ENCODE results near the gene VPS25.
"Not testable (repeated sequence)": the region's sequence is repeated elsewhere in the genome, so short reads cannot be mapped to it uniquely, and the experiment has no call there.

Gene VPS25

DNA sequence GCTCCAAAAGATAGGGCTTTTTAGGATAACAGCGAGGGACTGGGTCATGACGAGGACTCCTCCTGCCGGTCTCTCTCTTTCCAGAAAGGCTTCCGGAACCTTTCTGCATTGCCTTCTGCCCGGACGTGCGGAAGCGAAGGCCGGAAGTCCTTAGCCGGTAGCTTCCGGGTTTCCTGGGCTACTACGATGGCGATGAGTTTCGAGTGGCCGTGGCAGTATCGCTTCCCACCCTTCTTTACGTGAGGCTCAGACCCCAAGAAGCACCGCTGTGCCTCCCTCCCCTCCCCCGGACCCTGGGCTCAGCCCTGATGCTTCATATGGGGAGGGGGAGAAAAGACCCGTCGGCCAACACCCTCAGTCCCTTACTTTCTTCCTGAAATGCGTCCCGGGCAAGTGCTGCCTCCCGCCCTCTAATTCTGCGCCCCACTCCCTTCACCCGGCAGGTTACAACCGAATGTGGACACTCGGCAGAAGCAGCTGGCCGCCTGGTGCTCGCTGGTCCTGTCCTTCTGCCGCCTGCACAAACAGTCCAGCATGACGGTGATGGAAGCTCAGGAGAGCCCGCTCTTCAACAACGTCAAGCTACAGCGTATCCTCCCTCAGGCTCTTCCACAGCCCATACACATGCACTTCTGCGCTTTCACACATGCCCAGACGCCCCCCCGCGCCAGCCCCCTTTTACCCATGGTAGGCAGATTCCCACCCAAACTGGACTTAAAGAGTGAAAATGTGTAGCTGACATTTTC lies at the start of gene VPS25:
TSS of gene VPS25 (plus strand) at position 160 of the 746 bp plus-strand sequence. CDS start at position 187, 27 bp downstream.
- ChIA-PET CTCF (interaction anchor here (0.6 to 1.5 kb wide), 3 partner anchors 10 to 64 kb away, joined by 3 to 10 read pairs (median 10); no protein-coding TSS in a partner anchor), POLR2A (interaction anchor here (0.6 to 3.6 kb wide), 36 partner anchors 7 to 241 kb away, joined by 3 to 58 read pairs (median 5); partner anchors contain the start of genes BECN1, CNTD1, COA3 and PSMC3IP)
- peak; percentile 86 for DNase-seq (ENCODE audit: extremely low spot score)
- TF ChIP-seq FOXK2 (IDR thresholded peaks at IDR 0.05) = no peak
- TF ChIP-seq ARNT (IDR thresholded peaks at IDR 0.05) = peak; percentile 76
- TF ChIP-seq CTBP1 (IDR thresholded peaks at IDR 0.05; ENCODE audit: borderline replicate concordance) = peak; percentile 94
- TF ChIP-seq HDGF (IDR thresholded peaks at IDR 0.05; ENCODE audit: borderline replicate concordance) = no peak
- TF ChIP-seq SUZ12 (IDR thresholded peaks at IDR 0.05) = no peak
- TF ChIP-seq SP1 (IDR thresholded peaks at IDR 0.05) = no peak
- peak; percentile 91 for TF ChIP-seq ELF4 (IDR thresholded peaks at IDR 0.05)

DNA sequence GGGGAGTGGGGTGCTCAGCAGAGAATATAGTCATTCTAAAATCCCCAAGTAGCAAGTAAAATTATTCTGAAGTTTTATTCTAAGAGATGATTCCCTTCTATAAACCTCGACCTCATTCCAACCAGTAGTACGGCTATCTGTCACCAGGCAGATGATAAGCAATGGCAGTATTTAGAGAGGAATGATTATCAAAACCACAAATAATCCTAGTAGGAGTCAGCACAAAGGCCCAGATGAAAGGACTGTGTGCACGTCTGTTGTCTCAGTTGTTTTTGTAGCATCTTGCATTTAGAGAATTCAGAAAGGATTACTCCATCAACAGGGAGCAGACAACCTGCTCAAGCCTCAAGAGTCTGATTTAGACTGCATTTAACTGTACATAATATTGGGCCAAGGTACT lies 49.6 kb upstream of the VPS25 start:
- ChIA-PET CTCF (no interaction called here), POLR2A (no interaction called here)
- DNase-seq (ENCODE audit: extremely low spot score) = no peak
- TF ChIP-seq SUZ12 (IDR thresholded peaks at IDR 0.05) = no peak
- TF ChIP-seq ARNT (IDR thresholded peaks at IDR 0.05) = no peak
- TF ChIP-seq HDGF (IDR thresholded peaks at IDR 0.05; ENCODE audit: borderline replicate concordance) = no peak
- TF ChIP-seq SP1 (IDR thresholded peaks at IDR 0.05) = no peak
- TF ChIP-seq CTBP1 (IDR thresholded peaks at IDR 0.05; ENCODE audit: borderline replicate concordance) = no peak
- TF ChIP-seq NFRKB (IDR thresholded peaks at IDR 0.05) = no peak

DNA sequence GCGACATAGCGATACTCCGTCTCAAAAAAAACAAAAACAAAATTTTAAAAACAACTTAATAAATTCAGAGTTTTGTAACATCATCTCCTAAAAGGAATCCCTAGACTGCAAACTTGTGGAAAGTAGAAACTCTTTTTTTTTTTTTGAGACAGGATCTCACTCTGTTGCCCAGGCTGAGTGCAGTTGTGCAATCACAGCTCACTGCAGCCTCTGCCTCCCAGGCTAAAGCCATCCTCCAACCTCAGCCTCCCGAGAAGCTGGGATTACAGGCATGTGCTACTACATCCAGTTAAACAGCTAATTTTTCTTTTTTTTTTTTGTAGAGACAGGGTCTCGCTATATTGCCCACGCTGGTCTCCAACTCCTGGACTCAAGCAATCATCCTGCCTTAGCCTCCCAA lies 48.1 kb upstream of the VPS25 start:
- TF ChIP-seq, protein P1, sequence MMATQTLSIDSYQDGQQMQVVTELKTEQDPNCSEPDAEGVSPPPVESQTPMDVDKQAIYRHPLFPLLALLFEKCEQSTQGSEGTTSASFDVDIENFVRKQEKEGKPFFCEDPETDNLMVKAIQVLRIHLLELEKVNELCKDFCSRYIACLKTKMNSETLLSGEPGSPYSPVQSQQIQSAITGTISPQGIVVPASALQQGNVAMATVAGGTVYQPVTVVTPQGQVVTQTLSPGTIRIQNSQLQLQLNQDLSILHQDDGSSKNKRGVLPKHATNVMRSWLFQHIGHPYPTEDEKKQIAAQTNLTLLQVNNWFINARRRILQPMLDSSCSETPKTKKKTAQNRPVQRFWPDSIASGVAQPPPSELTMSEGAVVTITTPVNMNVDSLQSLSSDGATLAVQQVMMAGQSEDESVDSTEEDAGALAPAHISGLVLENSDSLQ (IDR thresholded peaks at IDR 0.05) = no peak
- TF ChIP-seq FOXM1 (IDR thresholded peaks at IDR 0.05; ENCODE audit: borderline replicate concordance) (no peak), NFRKB (IDR thresholded peaks at IDR 0.05) (no peak), FOXK2 (IDR thresholded peaks at IDR 0.05) (no peak), FOXA1 (IDR thresholded peaks at IDR 0.05) (no peak), SP1 (IDR thresholded peaks at IDR 0.05) (no peak), ZNF384 (IDR thresholded peaks at IDR 0.05) (no peak), ELF4 (IDR thresholded peaks at IDR 0.05) (no peak), BHLHE40 (IDR thresholded peaks at IDR 0.05; ENCODE audit: borderline replicate concordance) (no peak), CTBP1 (IDR thresholded peaks at IDR 0.05; ENCODE audit: borderline replicate concordance) (no peak), L3MBTL2 (conservative IDR thresholded peaks at IDR 0.05) (no peak), LEF1 (IDR thresholded peaks at IDR 0.05; ENCODE audit: borderline replicate concordance) (no peak), HDGF (IDR thresholded peaks at IDR 0.05; ENCODE audit: borderline replicate concordance) (no peak), TARDBP (IDR thresholded peaks at IDR 0.05) (no peak), SUZ12 (IDR thresholded peaks at IDR 0.05) (no peak)
- DNase-seq (ENCODE audit: extremely low spot score) = no peak
- POLR2A ChIA-PET = no interaction called here
- CTCF ChIA-PET = interaction anchor here (0.7 to 1.9 kb wide), 2 partner anchors 38 to 107 kb away, joined by 3 to 9 read pairs; no protein-coding TSS in a partner anchor

DNA sequence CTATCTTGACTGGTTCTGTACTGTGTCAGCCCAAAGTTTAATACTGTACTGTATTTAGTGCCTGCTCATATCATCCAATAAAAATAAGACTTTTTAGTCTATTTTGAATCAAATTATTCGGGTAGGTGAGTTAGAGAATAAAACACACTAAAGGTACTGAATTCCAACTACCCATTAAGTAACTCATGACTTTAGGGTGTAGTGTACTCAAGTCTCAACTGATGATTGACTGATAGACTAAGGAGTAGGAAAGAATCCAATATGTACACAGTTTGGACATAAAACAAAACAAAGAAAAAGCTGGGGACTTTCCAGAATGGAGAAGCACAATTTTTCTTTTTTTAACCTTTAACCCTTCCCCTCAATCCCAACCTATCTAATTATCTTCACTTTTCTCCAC lies 32.5 kb upstream of the VPS25 start:
- ChIA-PET POLR2A (interaction anchor here (1.6 kb wide), 1 partner anchor 57 kb away, joined by 3 read pairs; the partner anchor contains the start of gene COA3), CTCF (no interaction called here)
- TF ChIP-seq BHLHE40 (IDR thresholded peaks at IDR 0.05; ENCODE audit: borderline replicate concordance) = no peak
- TF ChIP-seq CTBP1 (IDR thresholded peaks at IDR 0.05; ENCODE audit: borderline replicate concordance) = no peak
- TF ChIP-seq FOXK2 (IDR thresholded peaks at IDR 0.05) = no peak
- TF ChIP-seq ZNF384 (IDR thresholded peaks at IDR 0.05) = no peak
- TF ChIP-seq L3MBTL2 (conservative IDR thresholded peaks at IDR 0.05) = no peak
- TF ChIP-seq ELF4 (IDR thresholded peaks at IDR 0.05) = no peak
- no peak for TF ChIP-seq SUZ12 (IDR thresholded peaks at IDR 0.05)
- no peak for DNase-seq (ENCODE audit: extremely low spot score)

DNA sequence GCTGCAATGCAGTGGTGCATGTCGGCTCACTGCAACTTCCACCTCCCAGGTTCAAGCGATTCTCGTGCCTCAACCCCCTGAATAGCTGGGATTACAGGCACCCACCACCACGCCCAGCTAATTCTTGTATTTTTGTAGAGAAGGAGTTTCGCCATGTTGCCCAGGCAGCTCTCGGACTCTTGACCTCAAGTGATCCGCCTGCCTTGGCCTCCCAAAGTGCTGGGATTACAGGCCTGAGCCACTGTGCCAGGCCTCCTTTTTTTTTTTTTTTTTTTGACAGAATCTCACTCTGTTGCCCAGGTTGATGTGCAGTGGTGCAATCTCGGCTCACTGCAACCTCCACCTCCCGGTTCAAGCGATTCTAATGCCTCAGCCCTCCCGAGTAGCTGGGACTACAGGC lies 30.3 kb upstream of the VPS25 start:
- ChIA-PET POLR2A (interaction anchor here (1.1 to 2.0 kb wide), 5 partner anchors 17 to 206 kb away, joined by 3 to 9 read pairs (median 6); partner anchors contain the start of genes NAGLU and VPS25), CTCF (interaction anchor here (0.6 to 1.0 kb wide), 3 partner anchors 13 to 164 kb away, joined by 3 read pairs; no protein-coding TSS in a partner anchor)
- DNase-seq (ENCODE audit: extremely low spot score) = not testable (repeated sequence)

DNA sequence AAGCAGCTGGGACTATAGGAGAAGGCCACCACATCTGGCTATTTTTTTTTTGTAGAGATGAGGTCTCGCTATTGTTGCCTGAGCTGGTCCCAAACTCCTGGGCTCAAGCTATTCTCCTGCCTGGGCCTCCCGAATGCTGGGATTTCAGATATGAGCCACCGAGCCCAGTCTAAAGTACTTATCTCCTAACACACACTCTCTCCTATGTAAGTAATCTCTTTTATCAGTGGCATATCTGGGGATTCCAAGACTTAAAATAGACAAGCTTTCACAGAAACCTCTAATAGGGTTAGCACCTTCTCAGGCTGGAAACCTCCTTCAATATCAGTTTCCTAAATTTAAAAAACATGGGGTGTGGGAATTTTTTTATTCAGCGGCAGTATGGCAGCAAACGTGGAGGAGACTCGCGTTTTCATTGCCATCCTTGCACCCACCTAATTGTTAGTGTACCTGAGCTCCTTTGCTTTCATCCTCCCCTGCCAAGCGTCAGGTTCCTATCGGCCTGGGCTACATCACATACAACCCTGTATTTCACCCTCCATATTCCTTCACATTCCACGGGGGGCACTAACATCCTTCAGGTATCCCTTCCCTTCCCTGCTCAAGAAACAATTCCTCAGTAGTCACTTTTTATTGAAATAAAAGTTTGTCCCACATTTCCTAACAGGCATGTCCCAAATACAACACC lies 29.5 kb upstream of the VPS25 start:
- ChIA-PET CTCF (interaction anchor here (0.7 to 1.0 kb wide), 3 partner anchors 12 to 20 kb away, joined by 3 to 4 read pairs (median 4); no protein-coding TSS in a partner anchor), POLR2A (interaction anchor here (0.7 to 2.0 kb wide), 11 partner anchors 9 to 207 kb away, joined by 3 to 9 read pairs (median 3); partner anchors contain the start of genes NAGLU, PSME3 and VPS25)
- no peak for TF ChIP-seq TARDBP (IDR thresholded peaks at IDR 0.05)
- no peak for TF ChIP-seq LEF1 (IDR thresholded peaks at IDR 0.05; ENCODE audit: borderline replicate concordance)
- TF ChIP-seq NFRKB (IDR thresholded peaks at IDR 0.05) = no peak
- no peak for TF ChIP-seq HDGF (IDR thresholded peaks at IDR 0.05; ENCODE audit: borderline replicate concordance)
- no peak for TF ChIP-seq ELF4 (IDR thresholded peaks at IDR 0.05)
- no peak for TF ChIP-seq L3MBTL2 (conservative IDR thresholded peaks at IDR 0.05)
- TF ChIP-seq FOXA1 (IDR thresholded peaks at IDR 0.05) = no peak
- TF ChIP-seq ZNF384 (IDR thresholded peaks at IDR 0.05) = no peak
- TF ChIP-seq, protein P1 (IDR thresholded peaks at IDR 0.05) = no peak
- peak; percentile 40 for DNase-seq (ENCODE audit: extremely low spot score)
